HepG2 (cell line): ENCODE results near the gene FAM117A. TPM values are rescaled to one million over a fixed set of nuclear protein-coding genes. Genes with fewer than 3 reads are reported as not detected.
A peak's percentile ranks its signal among the peaks of the same experiment; 100 is the strongest.

ENCODE experiments used
- ADNP ChIP-seq: sonication (generic); formaldehyde crosslinking; IDR thresholded peaks from 2 replicates; pipeline ENCODE4 v1.4.0; 2020; ENCODE audit warnings: missing genetic modification reagents
- ASH2L ChIP-seq: fragments of 300-600, 200-600 bp; sonication (generic); IDR thresholded peaks from 2 replicates; pipeline ENCODE4 v1.7.0; 2017; ENCODE audit warnings: low read depth, mild to moderate bottlenecking, moderate library complexity, mixed read lengths, low read length; ENCODE audit not compliant: insufficient read length
- BCL3 ChIP-seq: sonication (generic); formaldehyde crosslinking; IDR thresholded peaks from 2 replicates; pipeline ENCODE4 v1.5.1; 2020; ENCODE audit warnings: mild to moderate bottlenecking, missing genetic modification reagents, moderate library complexity
- EP300 ChIP-seq, 3 experiments: sonication (generic) in 1 of 3; formaldehyde crosslinking in 1 of 3; IDR thresholded peaks; 2 replicates each; pipeline versions ENCODE4 v1.5.1 to v1.6.1; 2011 to 2020; ENCODE audit warnings: low read depth in 2 of 3, low read length in 2 of 3, borderline replicate concordance in 1 of 3, improper control_type of control experiment in 1 of 3, mild to moderate bottlenecking in 1 of 3, missing genetic modification reagents in 1 of 3, moderate library complexity in 1 of 3
- ETS1 ChIP-seq: sonication (generic); formaldehyde crosslinking; IDR thresholded peaks from 2 replicates; pipeline ENCODE4 v1.4.0; 2020; ENCODE audit warnings: missing genetic modification reagents
- FOXO1 ChIP-seq: sonication (generic); formaldehyde crosslinking; IDR thresholded peaks from 2 replicates; pipeline ENCODE4 v1.4.0; 2020; ENCODE audit warnings: missing genetic modification reagents
- GTF3A ChIP-seq: sonication (generic); formaldehyde crosslinking; conservative IDR thresholded peaks from 2 replicates; pipeline ENCODE4 v1.4.0; 2020; ENCODE audit warnings: mild to moderate bottlenecking, missing genetic modification reagents
- KDM5A ChIP-seq: fragments of 200-600 bp; sonication (generic); IDR thresholded peaks from 2 replicates; pipeline ENCODE4 v1.7.0; 2018; ENCODE audit warnings: antibody characterized with exemption, mild to moderate bottlenecking, low read length, borderline replicate concordance
- KLF11 ChIP-seq: IDR thresholded peaks from 2 replicates; pipeline ENCODE4 v1.6.1; 2016; ENCODE audit warnings: missing compliant biosample characterization
- KLF13 ChIP-seq: sonication (generic); formaldehyde crosslinking; IDR thresholded peaks from 2 replicates; pipeline ENCODE4 v1.4.0; 2020; ENCODE audit warnings: mild to moderate bottlenecking, missing genetic modification reagents
- POLR2AphosphoS5 ChIP-seq: IDR thresholded peaks from 2 replicates; pipeline ENCODE4 v1.6.1; 2012; ENCODE audit warnings: low read depth, low read length
- RELA ChIP-seq: sonication (generic); formaldehyde crosslinking; IDR thresholded peaks from 2 replicates; pipeline ENCODE4 v1.4.0; 2020; ENCODE audit warnings: missing genetic modification reagents
- TAF1 ChIP-seq: sonication (generic); formaldehyde crosslinking; IDR thresholded peaks from 2 replicates; pipeline ENCODE4 v1.4.0; 2020; ENCODE audit warnings: missing genetic modification reagents
- TFDP2 ChIP-seq: sonication (generic); formaldehyde crosslinking; IDR thresholded peaks from 2 replicates; pipeline ENCODE4 v1.4.0; 2020; ENCODE audit warnings: missing genetic modification reagents
- ZC3H4 ChIP-seq: sonication (generic); formaldehyde crosslinking; IDR thresholded peaks from 2 replicates; pipeline ENCODE4 v1.4.0; 2020; ENCODE audit warnings: missing genetic modification reagents, borderline replicate concordance
- ZFYVE20 ChIP-seq: sonication (generic); formaldehyde crosslinking; IDR thresholded peaks from 2 replicates; pipeline ENCODE4 v1.8.0; 2023; ENCODE audit warnings: low read depth, mild to moderate bottlenecking, moderate library complexity, missing genetic modification reagents, borderline replicate concordance
- ZNF17 ChIP-seq: sonication (generic); formaldehyde crosslinking; IDR thresholded peaks from 2 replicates; pipeline ENCODE4 v1.5.0; 2020; ENCODE audit warnings: mild to moderate bottlenecking, missing genetic modification reagents
- ZNF501 ChIP-seq: sonication (generic); formaldehyde crosslinking; IDR thresholded peaks from 2 replicates; pipeline ENCODE4 v1.5.1; 2020; ENCODE audit warnings: mild to moderate bottlenecking, moderate library complexity, missing genetic modification reagents
- ZNF530 ChIP-seq: sonication (generic); formaldehyde crosslinking; IDR thresholded peaks from 2 replicates; pipeline ENCODE4 v1.5.0; 2020; ENCODE audit warnings: low read depth, mild to moderate bottlenecking, missing genetic modification reagents
- ZNF550 ChIP-seq: sonication (generic); formaldehyde crosslinking; IDR thresholded peaks from 2 replicates; pipeline ENCODE4 v1.4.0; 2020; ENCODE audit warnings: mild to moderate bottlenecking, missing genetic modification reagents, borderline replicate concordance
- ZNF788 ChIP-seq: sonication (generic); formaldehyde crosslinking; IDR thresholded peaks from 2 replicates; pipeline ENCODE4 v1.5.0; 2020; ENCODE audit warnings: mild to moderate bottlenecking, missing genetic modification reagents, borderline replicate concordance
- ZSCAN12 ChIP-seq: sonication (generic); formaldehyde crosslinking; IDR thresholded peaks from 2 replicates; pipeline ENCODE4 v1.9.0; 2021; ENCODE audit warnings: mild to moderate bottlenecking, missing genetic modification reagents
- ZXDC ChIP-seq: sonication (generic); formaldehyde crosslinking; IDR thresholded peaks from 2 replicates; pipeline ENCODE4 v1.5.0; 2020; ENCODE audit warnings: mild to moderate bottlenecking, missing genetic modification reagents
- polyA plus RNA-seq, 8 experiments: library from polyadenylated mRNA; depleted of rRNA in 3 of 8; stranded (reverse) in 7 of 8; unstranded in 1 of 8; fragments of >200 nt; fragmentation: Illumina TruSeq in 4 of 8; extraction: Trizol in 4 of 8; gene quantifications; 2 replicates each; pipeline versions ENCODE4 v1.2.1 to v1.2.3, GENCODE V29; 2011 to 2016; ENCODE audit warnings: low read depth in 4 of 8, missing spikeins in 1 of 8, mixed read lengths in 1 of 8; ENCODE audit not compliant: insufficient read depth in 1 of 8
- total RNA-seq, 5 experiments: library from RNA; depleted of rRNA; stranded (reverse); fragments of >200 nt; fragmentation: Illumina TruSeq; extraction: Trizol; gene quantifications; 2 replicates each; pipeline ENCODE4 v1.2.3, GENCODE V29; 2016; ENCODE audit warnings: low read depth in 1 of 5

FAM117A gene
- total and polyA plus RNA-seq, 2 of the 13 experiments (the other 11 are each of a cell fraction or from before 2014, with no cell fraction given): 12.1 to 19.8 TPM

- TF ChIP-seq ZXDC (no peak), ZNF788 (CRISPR knock-in tag) (no peak), BCL3 (no peak), POLR2AphosphoS5 (peak; percentile 56), ADNP (CRISPR knock-in tag) (no peak), KLF11 (CRISPR knock-in tag) (0 out of 2 replicates have a peak, but pooled peaks have one; percentile 13), EP300 (IDR thresholded peaks at IDR 0.05; ENCODE audit: low read depth in 2 of 2, low read length in 2 of 2) (peak in 1 of 2 experiments; percentile 37; a peak in 2 of 4 replicates), EP300 (CRISPR knock-in tag; IDR thresholded peaks at IDR 0.05; ENCODE audit: borderline replicate concordance) (no peak), ZNF17 (CRISPR knock-in tag) (0 out of 2 replicates have a peak, but pooled peaks have one; percentile 13), TFDP2 (CRISPR knock-in tag) (no peak), ASH2L (peak; percentile 91), ZSCAN12 (no peak), KDM5A (peak; percentile 64; the same call in 1 of the 2 replicates), GTF3A (CRISPR knock-in tag) (no peak), KLF13 (CRISPR knock-in tag) (no peak), ETS1 (CRISPR knock-in tag) (0 out of 2 replicates have a peak, but pooled peaks have one; percentile 33), ZNF530 (CRISPR knock-in tag) (no peak), ZNF550 (no peak), TAF1 (no peak; the same call in 1 of the 2 replicates), ZC3H4 (CRISPR knock-in tag) (no peak; the same call in 1 of the 2 replicates), ZFYVE20 (CRISPR knock-in tag) (no peak), ZNF501 (CRISPR knock-in tag) (no peak), FOXO1 (no peak), RELA (no peak; the same call in 1 of the 2 replicates)
These were observed 86.6 kb downstream of the FAM117A start (continued) for GRCh38 chr17:49677134-49677932.
